RWPE2 (cell line): ENCODE measurements around the gene MGAT4D.

ENCODE experiments used
- ATAC-seq: fragments of 200-7000 bp; cut with Tn5 transposase; 3 replicates; pipeline ENCODE4 v1.9.1; 2021; ENCODE audit warnings: low read depth
- DNase-seq: peaks from one replicate; pipeline ENCODE4 v3.0.0-alpha.2; 2020; ENCODE audit warnings: low spot score
- H3K27ac ChIP-seq: fragments of 450-650 bp; 2 replicates; pipeline ENCODE4 v1.5.1; 2017; ENCODE audit warnings: mild to moderate bottlenecking; ENCODE audit not compliant: poor library complexity, severe bottlenecking
- H3K27me3 ChIP-seq: fragments of 250-450 bp; sonication (Bioruptor Pico); 2 replicates; pipeline ENCODE4 v1.5.1; 2021; ENCODE audit warnings: mild to moderate bottlenecking, moderate library complexity; ENCODE audit not compliant: insufficient read depth, poor library complexity, severe bottlenecking
- H3K36me3 ChIP-seq: fragments of 250-450 bp; sonication (Bioruptor Pico); 2 replicates; pipeline ENCODE4 v1.5.1; 2020; ENCODE audit warnings: low read depth, mild to moderate bottlenecking, moderate library complexity
- H3K4me1 ChIP-seq: fragments of 250-450 bp; sonication (Bioruptor Pico); 2 replicates; pipeline ENCODE4 v1.5.1; 2021; ENCODE audit warnings: mild to moderate bottlenecking, moderate library complexity; ENCODE audit not compliant: insufficient read depth, poor library complexity, severe bottlenecking
- H3K4me3 ChIP-seq: fragments of 250-450 bp; sonication (Bioruptor Pico); 2 replicates; pipeline ENCODE4 v1.5.1; 2021; ENCODE audit warnings: mild to moderate bottlenecking, moderate library complexity; ENCODE audit not compliant: severe bottlenecking
- H3K9me3 ChIP-seq: fragments of 250-450 bp; sonication (Bioruptor Pico); 2 replicates; pipeline ENCODE4 v1.5.1; 2021; ENCODE audit warnings: mild to moderate bottlenecking, moderate library complexity; ENCODE audit not compliant: severe bottlenecking
- TF ChIP-seq, protein P1 (sequence below): fragments of 450-650 bp; IDR thresholded peaks from one replicate; pipeline ENCODE4 v1.5.1; 2017; ENCODE audit warnings: mild to moderate bottlenecking, moderate library complexity; ENCODE audit not compliant: poor library complexity, severe bottlenecking

Gene MGAT4D

DNA sequence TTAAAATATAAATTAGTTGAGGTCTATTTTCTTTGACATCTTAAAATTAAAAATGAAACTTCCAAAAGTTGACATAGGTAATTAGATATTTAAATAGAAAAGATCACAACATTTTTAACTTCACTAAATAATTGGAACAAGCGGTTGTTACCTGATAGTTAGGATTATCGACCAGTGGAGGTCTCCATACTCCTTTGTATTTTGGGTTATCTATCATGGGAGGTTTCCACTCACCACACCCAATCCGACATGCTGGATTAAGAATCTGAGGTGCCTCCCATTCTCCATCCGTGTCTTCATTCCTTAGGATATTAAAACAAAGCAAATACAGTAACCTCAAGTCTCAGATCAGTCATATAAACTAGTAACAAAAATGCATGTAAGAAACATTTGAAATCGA, 102.4 kb downstream of the MGAT4D start:
- no peak for DNase-seq
- no peaks in the 10 kb centered on the region for H3K27me3 ChIP-seq

More for the DNA sequence above, 102.4 kb downstream of the MGAT4D start:
- TF ChIP-seq, protein P1, sequence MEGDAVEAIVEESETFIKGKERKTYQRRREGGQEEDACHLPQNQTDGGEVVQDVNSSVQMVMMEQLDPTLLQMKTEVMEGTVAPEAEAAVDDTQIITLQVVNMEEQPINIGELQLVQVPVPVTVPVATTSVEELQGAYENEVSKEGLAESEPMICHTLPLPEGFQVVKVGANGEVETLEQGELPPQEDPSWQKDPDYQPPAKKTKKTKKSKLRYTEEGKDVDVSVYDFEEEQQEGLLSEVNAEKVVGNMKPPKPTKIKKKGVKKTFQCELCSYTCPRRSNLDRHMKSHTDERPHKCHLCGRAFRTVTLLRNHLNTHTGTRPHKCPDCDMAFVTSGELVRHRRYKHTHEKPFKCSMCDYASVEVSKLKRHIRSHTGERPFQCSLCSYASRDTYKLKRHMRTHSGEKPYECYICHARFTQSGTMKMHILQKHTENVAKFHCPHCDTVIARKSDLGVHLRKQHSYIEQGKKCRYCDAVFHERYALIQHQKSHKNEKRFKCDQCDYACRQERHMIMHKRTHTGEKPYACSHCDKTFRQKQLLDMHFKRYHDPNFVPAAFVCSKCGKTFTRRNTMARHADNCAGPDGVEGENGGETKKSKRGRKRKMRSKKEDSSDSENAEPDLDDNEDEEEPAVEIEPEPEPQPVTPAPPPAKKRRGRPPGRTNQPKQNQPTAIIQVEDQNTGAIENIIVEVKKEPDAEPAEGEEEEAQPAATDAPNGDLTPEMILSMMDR: peak; percentile 7
- H3K4me1 ChIP-seq: no peaks in the 10 kb centered on the region
- H3K36me3 ChIP-seq: no peaks in the 10 kb centered on the region
- ATAC-seq: no peak
- H3K4me3 ChIP-seq: no peak overlapping the region
- H3K27ac ChIP-seq: no peak overlapping the region
- H3K9me3 ChIP-seq: no peaks in the 10 kb centered on the region
